ENCODE measurements around the gene RRBP1.

DNA sequence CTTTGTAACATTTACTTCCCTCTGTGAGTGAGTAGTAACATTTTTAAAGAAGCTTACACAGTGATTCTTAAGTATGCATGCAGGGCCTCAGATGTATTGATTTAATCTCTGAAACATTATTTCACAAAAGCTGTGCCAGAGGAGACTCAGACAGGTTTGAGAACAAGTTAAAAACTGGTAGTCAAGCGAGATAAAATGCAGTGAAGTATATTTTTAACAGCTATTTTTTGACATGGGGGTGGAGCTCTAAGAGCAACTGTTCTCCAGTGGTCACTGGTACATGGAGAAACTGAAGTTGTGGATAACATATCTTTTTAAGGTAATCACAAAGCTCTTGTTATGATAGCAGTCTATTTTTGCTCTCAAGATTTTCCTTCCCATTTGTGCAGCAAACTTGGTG is 91.8 kb downstream of the RRBP1 start:
- TF ChIP-seq, protein P1, sequence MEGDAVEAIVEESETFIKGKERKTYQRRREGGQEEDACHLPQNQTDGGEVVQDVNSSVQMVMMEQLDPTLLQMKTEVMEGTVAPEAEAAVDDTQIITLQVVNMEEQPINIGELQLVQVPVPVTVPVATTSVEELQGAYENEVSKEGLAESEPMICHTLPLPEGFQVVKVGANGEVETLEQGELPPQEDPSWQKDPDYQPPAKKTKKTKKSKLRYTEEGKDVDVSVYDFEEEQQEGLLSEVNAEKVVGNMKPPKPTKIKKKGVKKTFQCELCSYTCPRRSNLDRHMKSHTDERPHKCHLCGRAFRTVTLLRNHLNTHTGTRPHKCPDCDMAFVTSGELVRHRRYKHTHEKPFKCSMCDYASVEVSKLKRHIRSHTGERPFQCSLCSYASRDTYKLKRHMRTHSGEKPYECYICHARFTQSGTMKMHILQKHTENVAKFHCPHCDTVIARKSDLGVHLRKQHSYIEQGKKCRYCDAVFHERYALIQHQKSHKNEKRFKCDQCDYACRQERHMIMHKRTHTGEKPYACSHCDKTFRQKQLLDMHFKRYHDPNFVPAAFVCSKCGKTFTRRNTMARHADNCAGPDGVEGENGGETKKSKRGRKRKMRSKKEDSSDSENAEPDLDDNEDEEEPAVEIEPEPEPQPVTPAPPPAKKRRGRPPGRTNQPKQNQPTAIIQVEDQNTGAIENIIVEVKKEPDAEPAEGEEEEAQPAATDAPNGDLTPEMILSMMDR (IDR thresholded peaks at IDR 0.05; ENCODE audit: extremely low read depth in 1 of 2, insufficient read depth in 1 of 2, low read depth in 1 of 2, low read length in 2 of 2) = no peak
- TF ChIP-seq EZH2 (IDR thresholded peaks at IDR 0.05; ENCODE audit: borderline replicate concordance, low read depth, low read length, severe bottlenecking) = no peak
- TF ChIP-seq POLR2A (IDR thresholded peaks at IDR 0.05; ENCODE audit: low read depth, low read length) = no peak
- TF ChIP-seq, protein P2, sequence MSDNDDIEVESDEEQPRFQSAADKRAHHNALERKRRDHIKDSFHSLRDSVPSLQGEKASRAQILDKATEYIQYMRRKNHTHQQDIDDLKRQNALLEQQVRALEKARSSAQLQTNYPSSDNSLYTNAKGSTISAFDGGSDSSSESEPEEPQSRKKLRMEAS (IDR thresholded peaks at IDR 0.05; ENCODE audit: insufficient read depth, insufficient read length) = no peak
- no peak for TF ChIP-seq FOS (IDR thresholded peaks at IDR 0.05; ENCODE audit: borderline replicate concordance, insufficient read depth, low read length)
- no peak for TF ChIP-seq POLR2AphosphoS5 (IDR thresholded peaks at IDR 0.05; ENCODE audit: insufficient read depth, low read depth, low read length)
- no peak for TF ChIP-seq MYC (IDR thresholded peaks at IDR 0.05; ENCODE audit: low read depth, low read length)
- TF ChIP-seq GATA2 (IDR thresholded peaks at IDR 0.05; ENCODE audit: insufficient read depth, insufficient read length, low read depth, low read length) = no peak
- no peak for TF ChIP-seq JUN (IDR thresholded peaks at IDR 0.05; ENCODE audit: borderline replicate concordance, insufficient read depth, insufficient read length, low read depth)
